H1 (cell line): ENCODE measurements around the gene GRIA1. TPM values are rescaled to one million over a fixed set of nuclear protein-coding genes. Genes with fewer than 3 reads are reported as not detected.

Source experiments
- CTCF ChIA-PET: fragments of 300-600 bp; sonication (Branson Sonifier 250); formaldehyde crosslinking; loops from one replicate; lab custom pipeline; 2021; ENCODE audit not compliant: partially characterized antibody; lab: Charles Lee
- POLR2A ChIA-PET: fragments of 300-600 bp; sonication (Branson Sonifier 250); formaldehyde crosslinking; loops from one replicate; lab custom pipeline; 2021; ENCODE audit warnings: inconsistent platforms; ENCODE audit not compliant: partially characterized antibody; lab: Charles Lee
- DNase-seq, 2 experiments: peaks; one replicate each; pipeline versions ENCODE4 v3.0.0 to v3.0.0-alpha.2; 2010 to 2022; ENCODE audit warnings: low spot score in 2 of 2, low read depth in 1 of 2, mixed read lengths in 1 of 2
- FAIRE-seq: peaks from 2 replicates; lab custom pipeline; 2011; peaks lifted over from hg19 to GRCh38; lab: Jason Lieb, UNC
- H2AFZ ChIP-seq: 2 replicates; pipeline ENCODE4 v1.8.1; 2012; ENCODE audit warnings: low read length, inconsistent platforms
- H2AK5ac ChIP-seq: 2 replicates; pipeline ENCODE4 v1.6.1; 2013; ENCODE audit warnings: low read depth, low read length
- H2BK120ac ChIP-seq: replicated peaks from 2 replicates; pipeline ENCODE3; 2013; ENCODE audit warnings: low read depth, low read length, inconsistent platforms
- H2BK12ac ChIP-seq: 2 replicates; pipeline ENCODE4 v1.6.1; 2013; ENCODE audit warnings: low read depth, low read length
- H2BK15ac ChIP-seq: 2 replicates; pipeline ENCODE4 v1.6.1; 2013; ENCODE audit warnings: low read length
- H2BK20ac ChIP-seq: 2 replicates; pipeline ENCODE4 v1.6.1; 2013; ENCODE audit warnings: low read length
- H2BK5ac ChIP-seq: 2 replicates; pipeline ENCODE4 v1.6.1; 2013; ENCODE audit warnings: low read depth, low read length
- H3K14ac ChIP-seq: 2 replicates; pipeline ENCODE4 v1.6.1; 2013; ENCODE audit warnings: inconsistent platforms; ENCODE audit not compliant: insufficient read length
- H3K18ac ChIP-seq: 2 replicates; pipeline ENCODE4 v1.6.1; 2013; ENCODE audit warnings: low read length; ENCODE audit errors: extremely low read depth
- H3K23ac ChIP-seq: 2 replicates; pipeline ENCODE4 v1.6.1; 2013; ENCODE audit warnings: inconsistent platforms; ENCODE audit not compliant: insufficient read length
- H3K23me2 ChIP-seq: 2 replicates; pipeline ENCODE4 v1.6.1; 2013; ENCODE audit warnings: low read depth, low read length
- H3K27ac ChIP-seq: 2 replicates; pipeline ENCODE4 v1.6.1; 2011; ENCODE audit warnings: low read depth, low read length, inconsistent platforms
- H3K27me3 ChIP-seq, 4 experiments: replicated peaks in 1 of 4; 1 replicate in 1 of 4; 2 replicates in 3 of 4; pipeline versions ENCODE4 v1.6.1 to v1.8.1; 2011 to 2013; ENCODE audit warnings: low read length in 3 of 4, mild to moderate bottlenecking in 3 of 4, inconsistent platforms in 2 of 4, mixed read lengths in 2 of 4, moderate library complexity in 1 of 4; ENCODE audit not compliant: control insufficient read depth in 3 of 4, insufficient read depth in 3 of 4; ENCODE audit errors: extremely low read depth in 1 of 4
- H3K36me3 ChIP-seq, 4 experiments: 2 replicates each; pipeline versions ENCODE4 v1.6.1 to v1.8.1; 2011 to 2013; ENCODE audit warnings: mild to moderate bottlenecking in 4 of 4, low read length in 3 of 4, moderate library complexity in 2 of 4, control low read depth in 1 of 4, inconsistent platforms in 1 of 4; ENCODE audit not compliant: insufficient read depth in 4 of 4, control insufficient read depth in 2 of 4
- H3K4ac ChIP-seq: replicated peaks from 2 replicates; pipeline ENCODE3; 2013; ENCODE audit warnings: low read length, low read depth, mixed read lengths, inconsistent platforms; ENCODE audit not compliant: insufficient read length
- H3K4me1 ChIP-seq, 4 experiments: replicated peaks in 1 of 4; 1 replicate in 1 of 4; 2 replicates in 3 of 4; pipeline versions ENCODE4 v1.6.1 to v1.8.1; 2011 to 2013; ENCODE audit warnings: low read length in 3 of 4, inconsistent platforms in 2 of 4, mixed read lengths in 1 of 4; ENCODE audit not compliant: insufficient read depth in 4 of 4, control insufficient read depth in 3 of 4
- H3K4me2 ChIP-seq, 2 experiments: 2 replicates each; pipeline versions ENCODE4 v1.6.1 to v1.8.1; 2011 to 2013; ENCODE audit warnings: low read depth in 2 of 2, low read length in 2 of 2, control low read depth in 1 of 2, inconsistent platforms in 1 of 2, mild to moderate bottlenecking in 1 of 2; ENCODE audit not compliant: insufficient read depth in 1 of 2
- H3K4me3 ChIP-seq, 4 experiments: fragments of 200-600, 300-600 bp in 1 of 4; sonication (generic), shearing (Covaris generic), sonication (Bioruptor Twin) in 1 of 4; 2 replicates each; pipeline versions ENCODE4 v1.5.1 to v1.8.1; 2011 to 2016; ENCODE audit warnings: low read length in 4 of 4, low read depth in 3 of 4, control low read depth in 2 of 4, inconsistent platforms in 2 of 4, mild to moderate bottlenecking in 2 of 4, mixed read lengths in 1 of 4, moderate library complexity in 1 of 4; ENCODE audit not compliant: insufficient read depth in 2 of 4; ENCODE audit errors: extremely low read depth in 1 of 4
- H3K56ac ChIP-seq: replicated peaks from 2 replicates; pipeline ENCODE3; 2013; ENCODE audit warnings: low read depth, mild to moderate bottlenecking, mixed read lengths, low read length, inconsistent platforms; ENCODE audit not compliant: insufficient read length
- H3K79me1 ChIP-seq: 2 replicates; pipeline ENCODE4 v1.6.1; 2013; ENCODE audit warnings: low read depth, low read length, control low read depth
- H3K79me2 ChIP-seq, 2 experiments: 2 replicates each; pipeline versions ENCODE4 v1.6.1 to v1.8.1; 2012 to 2013; ENCODE audit warnings: low read length in 2 of 2, mild to moderate bottlenecking in 2 of 2, inconsistent platforms in 1 of 2; ENCODE audit not compliant: insufficient read depth in 2 of 2, control insufficient read depth in 1 of 2
- H3K9ac ChIP-seq, 4 experiments: replicated peaks in 1 of 4; 1 replicate in 1 of 4; 2 replicates in 3 of 4; pipeline versions ENCODE4 v1.6.1 to v1.8.1; 2011 to 2013; ENCODE audit warnings: low read depth in 3 of 4, low read length in 3 of 4, control low read depth in 2 of 4, mild to moderate bottlenecking in 2 of 4, moderate library complexity in 2 of 4, inconsistent platforms in 1 of 4; ENCODE audit errors: extremely low read depth in 1 of 4
- H3K9me3 ChIP-seq, 2 experiments: 2 replicates each; pipeline versions ENCODE4 v1.6.1 to v1.8.1; 2012 to 2013; ENCODE audit warnings: mild to moderate bottlenecking in 2 of 2, moderate library complexity in 2 of 2, control low read depth in 1 of 2, inconsistent platforms in 1 of 2, low read depth in 1 of 2, low read length in 1 of 2, mixed read lengths in 1 of 2; ENCODE audit not compliant: insufficient read depth in 2 of 2
- H4K20me1 ChIP-seq, 2 experiments: replicated peaks in 1 of 2; 2 replicates each; pipeline versions ENCODE3 to v1.8.1; 2011 to 2013; ENCODE audit warnings: inconsistent platforms in 2 of 2, low read length in 2 of 2, mild to moderate bottlenecking in 1 of 2; ENCODE audit not compliant: insufficient read depth in 2 of 2, control insufficient read depth in 1 of 2
- H4K5ac ChIP-seq: 2 replicates; pipeline ENCODE4 v1.6.1; 2013; ENCODE audit warnings: low read length, low read depth, mixed read lengths, inconsistent platforms; ENCODE audit not compliant: insufficient read length
- H4K8ac ChIP-seq: 2 replicates; pipeline ENCODE4 v1.8.0; 2013; ENCODE audit warnings: mild to moderate bottlenecking, moderate library complexity, low read length, inconsistent platforms; ENCODE audit not compliant: insufficient read depth; ENCODE audit errors: extremely low read depth
- H4K91ac ChIP-seq: replicated peaks from 2 replicates; pipeline ENCODE3; 2013; ENCODE audit warnings: low read length, mixed read lengths, inconsistent platforms; ENCODE audit not compliant: insufficient read length
- BRCA1 ChIP-seq: IDR thresholded peaks from 2 replicates; pipeline ENCODE4 v1.6.1; 2012; ENCODE audit warnings: low read depth, low read length, improper control_type of control experiment
- CBX5 ChIP-seq: fragments of 300-800, 300-1000 bp; sonication (generic); IDR thresholded peaks from 2 replicates; pipeline ENCODE4 v1.7.1; 2016; ENCODE audit warnings: antibody characterized with exemption, low read length, low read depth
- CBX8 ChIP-seq: fragments of 300-800, 300-1000 bp; sonication (generic); IDR thresholded peaks from 2 replicates; pipeline ENCODE4 v1.7.1; 2016; ENCODE audit warnings: low read depth, low read length, borderline replicate concordance
- EP300 ChIP-seq, 2 experiments: IDR thresholded peaks; 1 replicate in 1 of 2; 2 replicates in 1 of 2; pipeline ENCODE4 v1.6.1; 2011 to 2012; ENCODE audit warnings: low read depth in 2 of 2, low read length in 2 of 2, mild to moderate bottlenecking in 2 of 2, borderline replicate concordance in 1 of 2, inconsistent platforms in 1 of 2, moderate library complexity in 1 of 2
- EZH2 ChIP-seq: fragments of 200-600 bp; sonication (generic); IDR thresholded peaks from 2 replicates; pipeline ENCODE4 v1.7.1; 2012; ENCODE audit warnings: low read depth, mild to moderate bottlenecking, moderate library complexity, low read length, inconsistent platforms; ENCODE audit not compliant: severe bottlenecking
- GTF2F1 ChIP-seq: IDR thresholded peaks from 2 replicates; pipeline ENCODE4 v1.6.1; 2012; ENCODE audit warnings: low read depth, low read length, improper control_type of control experiment, borderline replicate concordance
- RBBP5 ChIP-seq: IDR thresholded peaks from 2 replicates; pipeline ENCODE4 v1.7.1; 2012; ENCODE audit warnings: low read depth, mild to moderate bottlenecking, inconsistent platforms, low read length, moderate library complexity, borderline replicate concordance
- SP2 ChIP-seq: IDR thresholded peaks from 2 replicates; pipeline ENCODE4 v1.6.1; 2012; ENCODE audit warnings: mild to moderate bottlenecking, low read length, inconsistent platforms
- SRF ChIP-seq: IDR thresholded peaks from 2 replicates; pipeline ENCODE4 v1.6.1; 2011; ENCODE audit warnings: mild to moderate bottlenecking, low read depth, low read length, moderate library complexity
- TCF12 ChIP-seq: IDR thresholded peaks from 2 replicates; pipeline ENCODE4 v1.6.1; 2011; ENCODE audit warnings: low read depth, mild to moderate bottlenecking, low read length
- WGBS, 2 experiments: shearing (Covaris generic) in 1 of 2; methylation state at CpG; one replicate each; pipeline versions ENCODE4 v1.1.6 to v1.1.7; 2013 to 2015; ENCODE audit warnings: low lambda C conversion rate in 2 of 2, mixed read lengths in 2 of 2, inconsistent platforms in 1 of 2, low coverage in 1 of 2, missing lambda C conversion rate in 1 of 2; ENCODE audit not compliant: insufficient replicate concordance in 2 of 2, insufficient coverage in 1 of 2, insufficient read length in 1 of 2; ENCODE audit errors: extremely low coverage in 1 of 2, missing lambda C conversion rate in 1 of 2; 5-methylcytosine and 5-hydroxymethylcytosine counted together
- polyA plus RNA-seq, 7 experiments: library from polyadenylated mRNA; depleted of rRNA in 3 of 7; stranded (reverse) in 5 of 7; unstranded in 2 of 7; fragments of >200 nt in 5 of 7; fragments of 200-250 nt in 2 of 7; gene quantifications; 1 replicate in 5 of 7; 2 replicates in 1 of 7; 4 replicates in 1 of 7; pipeline versions ENCODE4 v1.2.1 to v1.2.3, GENCODE V29; 2011 to 2013; ENCODE audit warnings: missing spikeins in 2 of 7, mixed read lengths in 2 of 7
- total RNA-seq: library from RNA; stranded (reverse); fragmentation: NEBNext Ultra II Directional; extraction: Animal tissue kit (Norgen Biotek cat#: 25700); gene quantifications from 2 replicates; pipeline ENCODE4 v1.2.1, GENCODE V29; 2021
- TF ChIP-seq, protein P1 (sequence below): IDR thresholded peaks from 2 replicates; pipeline ENCODE4 v1.6.1; 2011; ENCODE audit warnings: low read length, improper control_type of control experiment
- TF ChIP-seq, protein P2 (sequence below): IDR thresholded peaks from 2 replicates; pipeline ENCODE4 v1.6.1; 2012; ENCODE audit warnings: inconsistent platforms

The GRIA1 gene
- total and polyA plus RNA-seq, 2 of the 8 experiments (the other 6 are each of a cell fraction or from before 2014, with no cell fraction given) = 0.97 to 2.5 TPM

DNA sequence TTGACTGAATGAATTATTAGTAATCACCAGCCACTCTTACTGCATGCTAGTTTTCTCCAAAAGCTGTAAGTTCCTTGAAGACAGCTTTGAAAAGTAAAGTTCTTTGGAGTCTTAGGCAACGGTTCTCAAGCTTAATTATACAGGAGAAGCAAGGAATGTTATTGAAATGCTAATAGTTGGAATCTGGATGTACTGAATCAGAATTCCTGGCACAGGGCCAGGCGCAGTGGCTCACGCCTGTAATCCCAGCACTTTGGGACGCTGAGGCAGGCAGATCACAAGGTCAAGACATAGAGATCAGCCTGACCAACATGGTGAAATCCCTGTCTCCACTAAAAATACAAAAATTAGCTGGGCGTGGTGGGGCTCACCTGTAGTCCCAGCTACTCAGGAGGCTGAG, 33.4 kb downstream of the GRIA1 start:
- Histone ChIP-seq H3K18ac (no peak overlapping the region), H4K8ac (no peak overlapping the region), H3K4me3 (no peak overlapping the region), H3K4me1 (peaks cover 0 to 6% (median 2%) of the 10 kb centered on the region in 4 experiments; a peak in 4 of 7 replicates), H4K91ac (no peak overlapping the region), H2BK20ac (no peak overlapping the region), H2AK5ac (no peak overlapping the region), H3K14ac (no peak overlapping the region), H2BK120ac (no peak overlapping the region), H3K27ac (no peak overlapping the region), H3K23me2 (no peaks in the 10 kb centered on the region), H2BK12ac (no peak overlapping the region), H3K9ac (no peak overlapping the region), H2BK15ac (no peak overlapping the region), H2AFZ (no peak overlapping the region), H3K4me2 (no peak overlapping the region), H3K27me3 (no peaks in the 10 kb centered on the region), H4K5ac (no peak overlapping the region), H2BK5ac (no peak overlapping the region), H3K36me3 (no peaks in the 10 kb centered on the region), H3K4ac (no peak overlapping the region), H3K23ac (no peak overlapping the region), H3K79me1 (no peaks in the 10 kb centered on the region), H3K79me2 (no peaks in the 10 kb centered on the region), H3K56ac (no peak overlapping the region), H4K20me1 (no peaks in the 10 kb centered on the region), H3K9me3 (no peaks in the 10 kb centered on the region)
- ChIA-PET CTCF (interaction anchor here (0.8 to 1.8 kb wide), 5 partner anchors 17 to 82 kb away, joined by 3 to 9 read pairs (median 3); no protein-coding TSS in a partner anchor), POLR2A (interaction anchor here (0.6 kb wide), 1 partner anchor 372 kb away, joined by 3 read pairs; no protein-coding TSS in a partner anchor)
- DNase-seq (no peak), FAIRE-seq (no peak)
- 94% methylated on average over 5 of the region's 5 CpGs; no CpG with 5 or more reads in 1 of the 2 experiments for WGBS, 2 experiments
- TF ChIP-seq, protein P1, sequence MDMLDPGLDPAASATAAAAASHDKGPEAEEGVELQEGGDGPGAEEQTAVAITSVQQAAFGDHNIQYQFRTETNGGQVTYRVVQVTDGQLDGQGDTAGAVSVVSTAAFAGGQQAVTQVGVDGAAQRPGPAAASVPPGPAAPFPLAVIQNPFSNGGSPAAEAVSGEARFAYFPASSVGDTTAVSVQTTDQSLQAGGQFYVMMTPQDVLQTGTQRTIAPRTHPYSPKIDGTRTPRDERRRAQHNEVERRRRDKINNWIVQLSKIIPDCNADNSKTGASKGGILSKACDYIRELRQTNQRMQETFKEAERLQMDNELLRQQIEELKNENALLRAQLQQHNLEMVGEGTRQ = no peak
- no peak for TF ChIP-seq CBX8
- TF ChIP-seq GTF2F1 = no peak
- TF ChIP-seq BRCA1 = no peak
- TF ChIP-seq SP2 = no peak
- no peak for TF ChIP-seq EZH2
- TF ChIP-seq, protein P2, sequence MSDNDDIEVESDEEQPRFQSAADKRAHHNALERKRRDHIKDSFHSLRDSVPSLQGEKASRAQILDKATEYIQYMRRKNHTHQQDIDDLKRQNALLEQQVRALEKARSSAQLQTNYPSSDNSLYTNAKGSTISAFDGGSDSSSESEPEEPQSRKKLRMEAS = no peak
- no peak for TF ChIP-seq EP300 (IDR thresholded peaks at IDR 0.05; ENCODE audit: borderline replicate concordance in 1 of 2, low read depth in 2 of 2, low read length in 2 of 2)
- TF ChIP-seq SRF = no peak
- no peak for TF ChIP-seq TCF12
- TF ChIP-seq CBX5 = no peak
- no peak for TF ChIP-seq RBBP5
